ENCODE data around the gene DNAI1. TPM values are rescaled to one million over a fixed set of nuclear protein-coding genes. Genes with fewer than 3 reads are reported as not detected.

DNAI1 gene
- total RNA-seq, 6 experiments from 2014 or later: not detected

DNA sequence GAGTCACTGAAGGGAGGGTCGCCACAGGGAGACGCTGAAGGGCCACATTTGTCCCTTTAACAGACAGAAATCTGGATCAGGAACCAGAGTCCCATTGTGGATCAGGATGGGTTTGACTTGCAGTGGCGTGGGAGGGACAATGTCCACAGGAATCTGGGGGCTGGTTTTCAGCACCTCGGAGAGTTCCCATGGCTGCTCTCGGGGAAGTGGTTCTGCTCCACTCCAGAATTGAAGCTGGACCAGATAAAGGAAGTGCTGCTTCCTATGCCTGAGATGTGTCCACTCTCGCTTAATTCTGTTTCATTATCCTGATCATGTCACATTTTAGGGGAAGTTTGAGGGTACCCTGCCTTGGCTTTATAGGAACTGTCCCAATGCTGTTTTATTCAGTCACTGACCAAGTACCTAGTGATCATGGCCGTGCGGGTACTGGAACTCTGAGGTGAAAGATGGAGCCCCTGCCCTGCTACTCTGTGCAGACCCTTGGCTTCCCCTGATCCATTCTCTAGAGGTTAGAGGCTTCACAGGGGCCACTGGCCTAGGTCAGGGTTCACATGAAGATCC lies 35.4 kb downstream of the DNAI1 start:
- Histone ChIP-seq H3K9me3 (no peaks in the 10 kb centered on the region), H3K36me3 (no peaks in the 10 kb centered on the region), H3K4me3 (no peak overlapping the region), H3K27me3 (no peaks in the 10 kb centered on the region), H3K27ac (no peak overlapping the region), H3K4me1 (no peaks in the 10 kb centered on the region)
- DNase-seq: peak in 1 of 3 donors; percentile 49
- 17% methylated on average over 5 of the region's 8 CpGs for WGBS (ENCODE audit: insufficient coverage, low coverage, low lambda C conversion rate, missing lambda C conversion rate)
- TF ChIP-seq, protein P1, sequence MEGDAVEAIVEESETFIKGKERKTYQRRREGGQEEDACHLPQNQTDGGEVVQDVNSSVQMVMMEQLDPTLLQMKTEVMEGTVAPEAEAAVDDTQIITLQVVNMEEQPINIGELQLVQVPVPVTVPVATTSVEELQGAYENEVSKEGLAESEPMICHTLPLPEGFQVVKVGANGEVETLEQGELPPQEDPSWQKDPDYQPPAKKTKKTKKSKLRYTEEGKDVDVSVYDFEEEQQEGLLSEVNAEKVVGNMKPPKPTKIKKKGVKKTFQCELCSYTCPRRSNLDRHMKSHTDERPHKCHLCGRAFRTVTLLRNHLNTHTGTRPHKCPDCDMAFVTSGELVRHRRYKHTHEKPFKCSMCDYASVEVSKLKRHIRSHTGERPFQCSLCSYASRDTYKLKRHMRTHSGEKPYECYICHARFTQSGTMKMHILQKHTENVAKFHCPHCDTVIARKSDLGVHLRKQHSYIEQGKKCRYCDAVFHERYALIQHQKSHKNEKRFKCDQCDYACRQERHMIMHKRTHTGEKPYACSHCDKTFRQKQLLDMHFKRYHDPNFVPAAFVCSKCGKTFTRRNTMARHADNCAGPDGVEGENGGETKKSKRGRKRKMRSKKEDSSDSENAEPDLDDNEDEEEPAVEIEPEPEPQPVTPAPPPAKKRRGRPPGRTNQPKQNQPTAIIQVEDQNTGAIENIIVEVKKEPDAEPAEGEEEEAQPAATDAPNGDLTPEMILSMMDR (IDR thresholded peaks at IDR 0.05): no peak
- no peak for TF ChIP-seq POLR2A (IDR thresholded peaks at IDR 0.05)
- peak; percentile 61 to 76 (median 70) for ATAC-seq
- intact Hi-C loops (cut with DNase I): loop anchor here in 1 of 2 donors (10.0 kb wide), 1 partner anchor 49 kb away; no protein-coding TSS in a partner anchor

DNA sequence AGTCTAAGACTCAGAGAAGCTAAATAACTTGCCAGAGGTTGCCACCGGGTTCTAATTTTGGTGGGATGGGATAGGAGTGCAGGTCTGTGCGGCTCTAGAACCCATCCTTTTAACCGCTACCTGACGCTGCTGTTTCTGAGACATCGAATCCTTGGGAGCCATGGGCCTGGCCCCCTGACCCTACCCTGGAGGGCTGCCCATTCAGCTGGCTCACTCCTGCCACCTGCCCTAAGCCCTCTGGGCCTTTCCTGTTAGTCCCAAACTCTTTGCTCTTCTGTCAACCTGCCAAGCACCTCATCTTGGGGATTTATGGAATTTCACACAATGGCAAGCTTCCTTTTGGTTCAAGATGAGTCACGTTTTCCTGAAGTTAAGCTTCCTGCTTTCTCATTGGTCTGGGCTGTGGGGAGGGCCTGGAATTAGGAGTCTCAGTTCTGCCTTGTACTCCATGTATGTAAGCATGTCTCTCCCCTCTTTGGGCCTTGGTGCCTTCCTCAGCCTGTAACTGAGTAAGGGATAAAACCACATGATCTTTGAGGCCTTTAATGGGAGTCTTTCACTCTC lies 37.6 kb downstream of the DNAI1 start:
- no peak overlapping the region for H3K4me3 ChIP-seq
- TF ChIP-seq POLR2A (IDR thresholded peaks at IDR 0.05): no peak
- TF ChIP-seq, protein P1 (IDR thresholded peaks at IDR 0.05): no peak
- no peaks in the 10 kb centered on the region for H3K9me3 ChIP-seq
- no peak overlapping the region for H3K27ac ChIP-seq
- intact Hi-C loops (cut with DNase I): loop anchor here in 1 of 2 donors (5.0 to 10.0 kb wide), 2 partner anchors 51 to 94 kb away; no protein-coding TSS in a partner anchor
- 44% methylated on average over 2 of the region's 6 CpGs for WGBS (ENCODE audit: insufficient coverage, low coverage, low lambda C conversion rate, missing lambda C conversion rate)
- no peaks in the 10 kb centered on the region for H3K36me3 ChIP-seq
- no peaks in the 10 kb centered on the region for H3K27me3 ChIP-seq
- DNase-seq (no peak), ATAC-seq (no peak)
- H3K4me1 ChIP-seq: no peaks in the 10 kb centered on the region

DNA sequence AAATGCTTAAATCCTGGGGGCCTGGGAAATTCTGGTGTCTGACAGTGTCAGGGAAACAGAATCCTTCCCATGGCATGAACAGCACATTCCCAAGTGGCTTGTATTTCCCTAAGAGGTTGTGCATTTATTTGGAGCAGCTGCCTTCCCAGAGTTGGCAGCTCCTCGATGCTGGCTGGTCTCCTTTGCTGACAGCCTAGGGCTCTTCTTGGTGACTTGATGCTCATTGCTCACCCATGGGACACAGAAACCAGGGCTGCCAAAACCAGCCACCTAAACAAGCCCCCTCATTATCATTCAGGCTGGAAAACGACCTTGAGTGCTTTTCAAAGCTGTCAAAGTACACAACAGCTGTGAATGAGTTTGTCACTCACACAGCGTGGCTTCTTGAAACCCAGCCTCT lies 39.9 kb downstream of the DNAI1 start:
- no peak for ATAC-seq
- TF ChIP-seq, protein P1 (IDR thresholded peaks at IDR 0.05): no peak
- no peak for TF ChIP-seq POLR2A (IDR thresholded peaks at IDR 0.05)
- Histone ChIP-seq H3K4me1 (no peaks in the 10 kb centered on the region), H3K4me3 (no peak overlapping the region), H3K9me3 (no peaks in the 10 kb centered on the region), H3K27me3 (no peaks in the 10 kb centered on the region), H3K27ac (no peak overlapping the region), H3K36me3 (no peaks in the 10 kb centered on the region)
- WGBS (ENCODE audit: insufficient coverage, low coverage, low lambda C conversion rate, missing lambda C conversion rate): 46% methylated on average over 3 of the region's 3 CpGs
- intact Hi-C loops (cut with DNase I): loop anchor here in 1 of 2 donors (5.0 to 10.0 kb wide), 2 partner anchors 54 to 96 kb away; no protein-coding TSS in a partner anchor
- DNase-seq: no peak

DNA sequence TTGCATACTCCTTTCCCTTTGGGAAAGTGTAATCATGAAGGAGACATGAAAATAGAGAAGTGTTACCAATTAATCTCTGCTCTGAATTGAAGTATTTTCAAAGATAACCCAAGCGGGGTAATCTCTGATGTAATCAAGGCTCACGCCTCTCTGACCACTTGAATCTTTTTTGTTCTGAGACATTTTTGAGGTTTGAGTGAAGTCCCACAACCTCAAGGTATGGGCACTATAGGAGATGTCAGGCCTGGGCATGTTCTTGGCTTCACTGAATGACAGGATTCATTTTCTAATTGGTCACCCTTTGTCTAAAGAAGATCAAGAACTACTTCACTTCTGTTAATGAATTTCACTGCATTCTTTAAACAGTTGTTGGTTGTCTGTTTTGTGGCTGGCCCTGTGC lies 40.5 kb downstream of the DNAI1 start:
- no peak for ATAC-seq
- no peak for DNase-seq
- H3K27me3 ChIP-seq: no peaks in the 10 kb centered on the region
- intact Hi-C loops (cut with DNase I): loop anchor here in 1 of 2 donors (5.0 to 10.0 kb wide), 2 partner anchors 54 to 97 kb away; no protein-coding TSS in a partner anchor
- TF ChIP-seq, protein P1 (IDR thresholded peaks at IDR 0.05): no peak
- no peak for TF ChIP-seq POLR2A (IDR thresholded peaks at IDR 0.05)
- no peaks in the 10 kb centered on the region for H3K9me3 ChIP-seq
- no peak overlapping the region for H3K4me3 ChIP-seq
- H3K36me3 ChIP-seq: no peaks in the 10 kb centered on the region
- WGBS (ENCODE audit: insufficient coverage, low coverage, low lambda C conversion rate, missing lambda C conversion rate): 60% methylated on average over 2 of the region's 2 CpGs
- no peaks in the 10 kb centered on the region for H3K4me1 ChIP-seq
- no peak overlapping the region for H3K27ac ChIP-seq
